NCI-H1930 (cell line): ENCODE data around the gene TEAD3.
A peak's percentile ranks its signal among the peaks of the same experiment; 100 is the strongest.

Experiments
- DNase-seq, 2 experiments: peaks; one replicate each; lab custom pipeline; 2025; lab: John Stamatoyannopoulos, UW

Gene TEAD3

DNA sequence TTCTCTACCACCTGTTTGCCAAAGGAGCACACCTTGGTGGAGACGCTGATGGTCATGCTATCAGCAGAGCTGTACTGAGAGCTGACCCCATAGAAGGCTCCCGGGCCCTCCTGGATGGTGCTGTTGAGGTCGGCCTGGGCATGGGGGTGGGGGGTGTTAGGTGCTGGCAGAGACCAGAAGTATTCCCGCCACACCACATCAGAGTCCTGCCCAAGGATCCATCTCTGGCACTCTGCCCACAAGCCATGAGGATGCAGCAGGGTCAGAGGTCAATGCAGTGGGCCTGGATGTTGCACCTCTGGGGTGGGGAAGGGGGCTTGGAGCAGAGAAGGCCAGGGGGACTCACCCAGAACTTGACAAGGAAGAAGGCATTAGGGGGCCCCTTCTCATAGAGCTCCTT is 21.3 kb downstream of the TEAD3 start:
- DNase-seq, result no peak

DNA sequence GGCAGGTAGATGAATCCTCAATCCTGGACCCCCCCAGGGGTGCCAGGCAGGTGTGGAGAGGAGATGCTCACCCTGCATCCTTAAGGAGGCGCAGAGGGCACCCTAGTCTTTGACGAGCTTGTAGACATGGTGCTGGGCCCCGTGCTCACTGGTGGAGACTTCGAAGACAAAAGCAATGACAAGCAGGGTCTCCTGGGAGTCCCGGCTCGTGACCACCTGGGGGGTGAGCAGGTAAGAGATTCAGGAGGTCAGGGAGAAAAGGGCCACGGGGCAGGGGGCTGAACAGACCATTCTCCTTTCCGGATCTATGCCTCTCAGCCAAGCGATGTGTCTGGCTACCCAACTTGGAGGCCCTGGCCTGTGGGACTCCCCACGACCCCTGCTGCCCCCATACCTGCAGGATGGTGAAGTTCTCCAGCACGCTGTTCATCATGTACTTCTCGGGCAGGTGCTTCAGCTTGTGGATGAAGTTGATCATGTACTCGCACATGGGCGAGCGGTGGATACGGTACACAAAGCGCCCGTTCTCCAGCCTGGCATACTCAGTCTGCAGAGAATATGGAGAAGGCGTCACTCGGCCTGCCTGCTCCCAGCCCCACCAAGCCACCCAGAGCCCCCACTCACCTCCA is 21.8 kb downstream of the TEAD3 start:
- no peak for DNase-seq

DNA sequence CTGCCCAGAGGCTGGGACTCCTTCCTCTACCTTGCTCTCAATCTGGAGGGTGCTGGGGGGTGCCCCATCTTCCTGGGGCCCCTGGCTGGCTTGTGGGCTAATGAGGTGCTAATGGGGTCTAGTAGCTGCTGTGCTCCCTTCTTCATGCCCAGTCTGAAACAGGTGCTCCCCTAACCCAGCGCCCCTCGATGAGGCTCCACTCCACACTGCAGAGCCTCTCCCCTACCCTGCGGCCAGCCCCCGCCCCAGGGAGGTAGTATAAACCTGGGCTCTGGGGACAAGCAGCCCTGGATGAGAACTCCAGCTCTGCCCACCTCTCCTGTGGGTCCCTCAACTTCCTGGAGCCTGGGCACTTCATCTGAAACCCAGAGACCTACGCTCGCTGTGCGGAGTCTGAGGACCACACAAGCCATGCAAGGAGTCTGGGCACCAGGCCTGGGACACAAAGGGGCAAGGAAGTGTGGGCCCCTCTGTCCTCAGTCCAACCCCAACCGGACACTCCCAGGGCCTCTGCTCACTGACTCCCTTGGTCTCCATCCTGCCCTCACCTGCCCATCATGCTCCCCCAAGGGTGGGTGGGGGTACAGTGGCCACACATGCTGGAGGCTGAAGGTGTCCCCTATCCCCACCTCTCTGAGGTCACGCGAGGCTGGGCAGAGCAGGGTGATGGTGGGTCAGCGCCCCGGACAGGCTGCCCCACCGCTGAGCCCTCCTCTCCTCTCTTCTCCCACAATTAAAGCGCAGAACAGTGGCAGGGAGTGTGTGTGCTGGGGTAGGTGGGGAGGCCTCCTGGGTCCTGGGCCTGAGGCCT is 22.5 kb downstream of the TEAD3 start:
- no peak for DNase-seq

DNA sequence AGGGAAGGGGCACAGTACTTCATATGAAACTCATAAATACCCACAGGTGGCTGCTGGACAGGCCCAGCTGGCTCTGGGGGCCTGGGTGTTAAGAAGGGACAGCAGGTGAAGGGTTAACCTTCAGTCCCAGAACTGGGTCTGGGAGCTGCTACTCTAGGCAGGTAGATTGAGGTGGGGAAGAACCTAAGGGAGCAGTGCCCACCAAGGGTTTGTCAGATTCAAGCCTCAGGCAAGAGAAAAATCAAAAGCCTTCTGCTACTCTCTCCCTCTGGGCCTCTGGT is 23.1 kb downstream of the TEAD3 start:
- DNase-seq, result no peak

DNA sequence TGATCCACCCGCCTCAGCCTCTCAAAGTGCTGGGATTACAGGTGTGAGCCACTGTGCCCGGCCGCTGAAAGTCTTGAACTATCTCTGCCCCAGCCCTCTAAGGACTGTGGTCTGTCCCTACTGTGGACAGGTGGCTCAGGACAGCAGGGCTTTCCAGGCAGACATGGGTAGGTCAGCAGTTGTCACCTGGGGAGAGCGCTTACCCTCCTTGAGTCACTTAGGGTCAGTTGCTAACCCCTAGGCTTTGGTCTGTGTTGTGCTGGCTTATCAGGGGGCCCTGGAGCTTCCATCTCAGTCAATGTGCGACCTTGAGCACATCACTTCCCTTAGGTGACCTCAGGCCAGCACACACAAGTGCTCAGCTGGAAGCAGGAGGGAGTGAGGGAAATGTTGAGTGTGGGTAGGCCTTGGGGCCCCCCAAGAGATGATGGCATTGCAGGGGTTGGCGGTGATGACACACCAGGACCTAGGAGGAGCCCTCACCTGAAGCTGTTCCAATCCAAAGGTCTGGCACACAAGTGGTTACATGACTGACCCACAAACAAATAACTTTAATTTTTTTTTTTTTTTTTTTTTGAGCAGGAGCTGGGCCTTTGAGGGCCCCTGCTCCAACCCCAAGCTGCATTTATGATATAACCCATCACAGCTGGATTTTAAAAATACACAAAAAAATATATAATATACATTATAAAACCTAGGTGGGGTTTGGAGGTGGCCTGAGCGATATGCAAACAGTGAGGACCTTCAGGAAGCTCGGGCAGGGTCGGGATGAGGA is 23.6 kb downstream of the TEAD3 start:
- DNase-seq, result no peak

DNA sequence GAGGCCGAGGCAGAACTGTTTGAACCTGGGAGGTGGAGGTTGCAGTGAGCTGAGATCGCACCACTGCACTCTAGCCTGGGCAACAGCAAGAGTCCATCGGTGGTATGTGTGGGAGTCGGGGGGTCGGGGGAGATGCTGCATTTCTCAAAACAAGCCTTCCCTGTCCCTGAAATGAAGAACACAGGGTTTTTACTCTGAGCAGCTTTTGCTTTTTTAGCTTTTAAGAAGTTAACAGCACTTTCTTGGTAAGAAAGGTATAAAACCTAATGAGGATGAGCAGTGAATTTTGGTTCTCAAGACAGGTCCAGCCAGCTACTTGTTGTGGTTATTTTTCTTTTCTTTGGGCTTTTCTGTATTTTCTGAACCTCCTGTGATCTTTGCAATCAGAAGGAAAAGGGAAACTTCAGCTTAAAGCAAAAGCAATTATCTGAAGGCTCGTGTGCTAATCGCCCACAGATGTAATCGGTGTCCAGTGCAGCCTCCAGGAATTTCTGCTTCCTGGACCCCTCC is 25.0 kb downstream of the TEAD3 start:
- DNase-seq, result no peak

DNA sequence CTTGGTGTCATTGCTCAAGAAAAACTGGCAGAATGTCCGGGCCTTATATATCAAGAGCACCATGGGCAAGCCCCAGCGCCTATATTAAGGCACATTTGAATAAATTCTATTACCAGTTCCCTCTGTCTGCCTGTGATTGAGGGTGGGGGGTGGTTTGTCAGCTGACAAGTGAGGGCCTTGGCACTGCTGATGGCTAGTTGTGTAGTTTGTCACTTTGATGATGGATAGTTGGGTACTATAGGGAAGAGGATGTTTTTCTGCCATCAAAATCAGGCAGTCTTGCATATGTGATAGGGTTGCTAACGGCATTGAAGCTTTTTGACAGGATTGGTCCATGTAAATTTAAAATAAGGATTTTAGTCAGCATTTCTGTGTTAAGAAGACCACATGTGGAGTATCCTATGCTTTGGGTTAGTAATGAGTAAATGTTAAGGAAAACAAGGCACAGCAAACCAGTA is 26.2 kb downstream of the TEAD3 start:
- no peak for DNase-seq

DNA sequence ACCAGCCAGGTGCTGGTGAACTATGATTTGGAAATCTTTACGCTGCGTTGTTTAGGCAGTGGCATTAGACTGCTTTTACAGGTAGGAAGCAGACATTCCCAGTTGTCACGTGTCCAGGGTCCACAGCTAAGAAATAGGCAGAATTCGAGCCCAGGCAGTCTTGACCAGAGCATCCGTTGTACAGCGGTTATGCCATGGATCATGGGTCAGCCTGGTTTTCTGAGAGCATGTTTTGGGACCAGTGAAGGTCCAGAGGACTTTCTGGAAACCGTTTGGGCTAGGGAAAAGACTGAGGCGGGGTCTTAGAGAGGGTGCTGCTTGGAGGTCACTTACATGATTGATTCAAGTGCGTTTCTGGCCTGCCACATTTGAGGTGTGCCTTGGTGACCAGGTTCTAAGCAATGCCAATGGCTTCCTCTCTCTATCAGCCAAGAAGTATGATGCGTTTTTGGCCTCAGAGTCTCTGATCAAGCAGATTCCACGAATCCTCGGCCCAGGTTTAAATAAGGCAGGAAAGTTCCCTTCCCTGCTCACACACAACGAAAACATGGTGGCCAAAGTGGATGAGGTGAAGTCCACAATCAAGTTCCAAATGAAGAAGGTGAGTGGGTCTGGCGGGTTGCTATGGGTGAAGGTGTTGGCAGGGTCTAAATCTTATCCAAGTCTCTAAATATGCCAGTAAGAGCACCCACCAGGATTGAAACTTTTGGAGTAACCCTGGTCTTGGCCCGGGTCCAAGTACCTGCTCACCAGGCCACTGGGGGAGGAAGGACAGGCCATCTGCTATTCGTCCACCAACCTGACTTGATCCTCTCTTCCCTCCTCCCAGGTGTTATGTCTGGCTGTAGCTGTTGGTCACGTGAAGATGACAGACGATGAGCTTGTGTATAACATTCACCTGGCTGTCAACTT is 26.9 kb downstream of the TEAD3 start:
- no peak for DNase-seq

DNA sequence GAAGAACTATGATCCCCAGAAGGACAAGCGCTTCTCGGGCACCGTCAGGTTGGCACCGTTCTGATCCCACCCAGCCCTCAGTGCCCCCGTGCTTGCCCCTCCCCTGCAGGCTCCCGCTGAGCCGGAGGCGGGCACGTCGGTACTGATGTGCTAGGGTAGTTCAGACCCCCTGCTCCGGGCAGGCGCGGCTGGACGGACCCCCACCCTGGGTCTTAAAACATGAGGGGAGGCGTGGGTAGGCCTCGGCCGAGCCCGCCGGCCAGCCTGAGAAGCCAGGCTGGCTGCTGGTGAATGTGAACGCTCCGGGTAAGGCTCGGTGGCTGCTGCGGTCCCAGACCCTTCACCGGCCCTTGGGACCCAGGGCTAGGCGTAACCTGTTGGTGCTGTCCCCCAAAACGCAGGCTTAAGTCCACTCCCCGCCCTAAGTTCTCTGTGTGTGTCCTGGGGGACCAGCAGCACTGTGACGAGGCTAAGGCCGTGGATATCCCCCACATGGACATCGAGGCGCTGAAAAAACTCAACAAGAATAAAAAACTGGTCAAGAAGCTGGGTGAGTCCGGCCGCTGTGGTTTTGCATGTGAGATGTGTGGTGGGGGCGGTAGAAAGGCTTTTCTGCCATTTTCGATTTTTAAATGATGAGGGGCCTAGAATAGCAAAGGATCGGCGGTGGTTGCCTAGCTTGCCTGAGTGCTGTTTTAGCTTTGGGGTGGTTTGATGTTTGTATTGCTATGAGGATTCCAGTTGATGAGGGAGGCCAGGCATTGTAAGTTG is 27.7 kb downstream of the TEAD3 start:
- DNase-seq, result no peak

DNA sequence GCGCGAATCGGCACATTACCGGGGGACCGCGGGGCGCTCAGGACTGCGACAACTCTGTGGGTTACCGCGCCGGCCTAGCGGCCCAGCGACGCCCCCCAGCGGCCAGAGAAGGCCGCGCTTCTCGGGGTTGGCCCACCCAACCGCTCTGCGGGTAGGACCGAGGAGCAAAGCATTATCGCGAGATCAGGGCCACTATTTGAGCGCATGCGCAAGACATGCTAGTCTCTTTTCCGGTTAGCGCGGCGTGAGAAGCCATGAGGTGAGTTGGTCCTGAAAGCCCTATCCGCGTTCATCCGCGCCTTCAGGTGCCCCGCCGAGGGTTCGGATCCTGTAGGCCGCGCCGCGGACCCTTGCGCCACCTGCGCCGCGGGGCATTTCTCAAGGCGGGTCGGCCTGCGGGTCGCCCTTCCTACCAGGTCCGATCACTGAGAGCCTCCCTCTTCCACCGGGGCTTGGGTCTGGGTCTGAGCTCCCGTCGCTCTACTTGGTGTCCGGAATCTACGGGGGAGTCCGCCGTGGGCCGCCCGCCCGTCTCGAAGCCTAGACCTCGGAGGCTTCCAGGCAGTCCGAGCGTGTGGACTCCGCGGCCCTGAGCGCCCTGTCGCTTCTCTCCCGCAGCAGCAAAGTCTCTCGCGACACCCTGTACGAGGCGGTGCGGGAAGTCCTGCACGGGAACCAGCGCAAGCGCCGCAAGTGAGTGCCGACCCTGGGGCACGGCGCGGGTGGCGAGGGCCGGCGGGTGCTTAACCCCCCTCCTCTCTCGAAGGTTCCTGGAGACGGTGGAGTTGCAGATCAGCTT is 28.5 kb downstream of the TEAD3 start, which contains the start of gene RPL10A:
TSS of gene RPL10A (plus strand) at position 221 of the 799 bp plus-strand sequence. CDS start at position 255, 34 bp downstream.
- DNase-seq, result peak; percentile 92 to 97

DNA sequence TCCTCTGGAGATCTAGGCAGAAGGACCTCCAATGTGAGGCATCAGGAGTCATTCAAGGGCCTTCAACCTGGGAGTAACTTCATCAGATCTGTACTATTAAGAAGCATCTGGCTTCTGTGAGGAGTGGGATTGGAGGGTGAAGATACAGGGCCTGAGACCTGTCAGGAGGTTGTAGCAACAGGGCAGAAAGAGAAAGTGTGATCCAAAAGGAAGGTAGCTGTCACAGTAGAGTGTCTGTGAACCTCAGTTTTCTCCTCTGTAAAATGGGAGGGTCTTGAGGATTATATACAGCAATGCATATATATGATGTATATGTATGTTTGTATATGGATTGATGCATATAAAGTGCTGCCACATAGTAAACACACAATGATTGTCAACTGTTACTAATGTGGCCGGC is 31.2 kb downstream of the TEAD3 start:
- DNase-seq, result no peak

DNA sequence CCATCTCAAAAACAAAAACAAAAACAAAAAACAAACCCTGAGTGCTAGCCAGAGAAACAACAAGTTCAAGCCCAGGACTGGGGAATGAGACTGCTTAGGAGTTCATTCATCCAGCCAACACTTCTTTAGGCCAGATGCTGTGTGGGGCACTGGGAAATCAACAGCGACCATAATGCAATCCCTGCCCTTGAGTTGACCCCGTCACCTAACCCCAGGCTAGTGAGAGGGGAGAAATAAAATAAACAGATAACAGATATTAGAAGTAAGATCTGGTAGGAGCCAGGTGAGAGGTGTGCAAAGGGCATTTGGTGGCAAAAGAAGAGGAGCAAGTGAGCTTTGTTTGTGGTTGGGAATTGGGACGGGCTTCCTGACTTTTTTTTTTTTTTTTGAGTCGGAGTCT is 33.6 kb downstream of the TEAD3 start:
- DNase-seq, result no peak

DNA sequence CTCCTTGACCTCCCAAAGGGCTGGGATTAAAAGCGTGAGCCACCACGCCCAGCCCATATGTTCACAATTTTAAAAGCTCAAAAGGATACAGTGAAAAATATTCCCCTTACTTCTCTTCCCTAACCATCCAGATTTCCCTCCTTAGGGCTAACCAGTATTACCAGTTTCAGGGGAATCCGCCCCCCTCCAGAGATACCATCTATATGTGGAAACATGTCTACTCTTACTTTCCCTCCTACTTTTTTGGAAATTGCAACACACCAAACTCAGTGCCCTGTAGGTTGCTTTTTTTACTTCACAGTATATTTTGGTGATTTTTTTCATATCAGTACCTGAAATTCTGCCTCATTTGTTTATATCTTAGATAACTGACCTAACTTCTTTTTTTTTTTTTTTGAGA is 35.6 kb downstream of the TEAD3 start:
- DNase-seq, result no peak

DNA sequence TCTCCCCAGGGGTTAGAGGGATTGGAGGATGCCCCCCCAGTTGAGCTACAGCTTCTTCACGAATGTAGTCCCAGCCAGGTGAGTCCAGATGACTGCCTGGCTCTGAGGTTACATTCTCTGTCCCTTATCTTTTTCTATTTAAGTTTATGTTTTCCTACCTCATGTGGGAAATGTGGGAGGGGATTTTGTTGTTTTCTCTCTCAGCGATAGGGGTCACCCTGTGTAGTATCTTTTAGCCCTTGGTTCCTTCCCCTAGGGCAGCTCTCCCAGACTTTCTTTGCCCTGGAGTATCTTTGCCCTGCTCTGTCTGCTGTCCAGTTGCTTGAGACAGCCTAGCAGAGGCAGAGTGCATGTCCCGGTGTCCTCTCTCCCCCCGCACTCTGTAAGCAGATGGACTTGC is 39.0 kb downstream of the TEAD3 start:
- no peak for DNase-seq

DNA sequence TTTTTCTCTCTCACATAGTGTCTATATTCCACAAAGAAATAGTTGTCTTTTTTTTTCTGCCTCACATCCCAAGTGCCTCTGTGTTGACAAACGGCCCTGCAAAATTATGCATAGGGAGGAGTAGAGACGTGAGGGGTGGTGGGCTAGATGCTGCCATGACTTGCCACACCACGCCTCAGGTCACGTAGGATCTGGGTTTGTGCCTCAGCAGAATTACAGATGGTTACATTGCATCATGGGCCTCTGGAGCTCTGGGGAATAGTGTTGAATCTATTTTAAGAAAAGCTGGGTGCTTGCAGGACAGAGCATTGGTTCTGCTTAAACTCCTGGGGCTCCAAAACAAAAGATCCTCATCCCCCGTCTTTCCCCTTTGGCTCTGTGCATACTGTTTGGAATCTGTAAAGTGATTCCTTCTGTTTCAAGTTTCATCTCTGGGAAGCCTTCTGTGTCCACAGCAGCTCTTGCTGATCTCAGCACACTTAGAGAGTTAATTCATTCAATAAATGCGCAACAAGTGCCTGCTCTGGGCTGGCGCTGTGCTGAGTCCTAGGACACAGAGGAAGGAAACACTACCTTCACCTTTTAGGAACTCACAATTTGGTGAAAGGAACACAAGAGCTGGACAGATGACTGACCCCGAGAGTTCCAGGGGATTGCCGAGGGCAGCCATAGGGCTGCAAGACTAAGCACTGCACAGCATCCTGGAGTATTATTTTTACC is 42.3 kb downstream of the TEAD3 start:
- DNase-seq, result no peak

DNA sequence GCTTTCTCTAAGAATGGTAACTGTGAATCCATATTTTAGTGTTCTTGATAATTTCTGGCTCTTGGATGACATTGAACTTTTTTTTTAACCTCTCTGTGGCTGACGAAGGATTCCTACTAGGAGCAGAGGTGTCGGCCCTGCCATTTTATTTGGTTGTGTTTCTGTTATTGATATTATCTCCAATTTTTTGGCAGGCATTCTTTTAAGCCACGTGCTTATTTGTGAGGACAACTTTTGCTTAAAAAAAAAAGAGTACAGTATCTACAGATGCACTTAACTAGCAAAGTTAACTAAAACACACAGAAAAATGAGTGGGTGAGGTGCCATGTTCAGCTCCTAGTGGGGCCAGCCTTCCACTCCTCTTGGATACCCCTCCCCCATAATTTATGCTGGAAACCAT is 43.6 kb downstream of the TEAD3 start:
- DNase-seq, result no peak

DNA sequence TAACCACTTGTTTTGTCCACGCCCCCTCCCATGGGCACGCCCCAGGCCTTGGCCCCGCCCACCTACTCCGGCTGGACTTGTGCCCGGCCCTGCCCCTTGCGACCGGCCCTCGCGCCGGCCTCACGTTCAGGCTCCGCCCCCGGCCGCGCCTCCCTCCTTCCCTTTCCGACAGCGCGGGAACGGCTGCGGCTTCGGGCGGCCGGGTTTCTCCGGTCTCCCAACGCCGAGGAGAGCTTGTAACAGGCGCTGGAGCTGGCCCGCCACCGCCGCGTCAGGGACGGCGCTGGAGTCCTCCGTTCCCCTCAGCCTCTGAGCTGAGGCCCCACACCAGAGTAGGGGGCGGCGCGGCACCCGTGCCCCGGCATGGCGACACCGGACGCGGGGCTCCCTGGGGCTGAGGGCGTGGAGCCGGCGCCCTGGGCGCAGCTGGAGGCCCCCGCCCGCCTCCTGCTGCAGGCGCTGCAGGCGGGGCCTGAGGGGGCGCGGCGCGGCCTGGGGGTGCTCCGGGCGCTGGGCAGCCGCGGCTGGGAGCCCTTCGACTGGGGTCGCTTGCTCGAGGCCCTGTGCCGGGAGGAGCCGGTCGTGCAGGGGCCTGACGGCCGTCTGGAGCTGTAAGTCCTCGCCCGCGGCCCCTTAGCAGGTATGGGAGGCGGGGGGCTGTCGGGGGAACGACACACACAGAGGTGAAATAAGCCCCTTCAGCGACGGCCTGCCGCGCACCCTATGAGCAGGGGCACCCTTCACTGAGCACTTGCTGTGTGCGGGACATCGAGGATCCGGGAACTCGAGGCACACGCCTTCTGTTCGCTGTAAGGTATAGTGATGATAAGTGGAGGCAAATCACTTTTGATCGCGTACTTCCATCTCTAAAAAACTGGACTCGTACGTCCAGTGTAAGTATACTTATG is 44.4 kb downstream of the TEAD3 start, which contains the start of gene FANCE:
TSS of gene FANCE (plus strand) at position 156 of the 908 bp plus-strand sequence. CDS start at position 364, 208 bp downstream.
- DNase-seq, result peak; percentile 82 to 90
